Fibroblast of peridontal ligament (primary cell): ENCODE measurements around the gene NACA.
"Not testable (repeated sequence)": the region's sequence is repeated elsewhere in the genome, so short reads cannot be mapped to it uniquely, and the experiment has no call there.

Source experiments
- DNase-seq: peaks from one replicate; pipeline ENCODE4 v3.0.0-alpha.2; 2010; ENCODE audit errors: extremely low read depth

NACA gene

GRCh38 chr12:56724972-56725722 is at the start of gene NACA:
TSS of gene NACA (minus strand) at chr12:56725299. CDS start at chr12:56724521, 778 bp downstream.
- peak; percentile 97 for DNase-seq

GRCh38 chr12:56773113-56773512 is 48.0 kb upstream of the NACA start:
- no peak for DNase-seq

- no peak for DNase-seq
Observed at GRCh38 chr12:56772625-56773024, 47.5 kb upstream of the NACA start.

- no peak for DNase-seq
Observed at GRCh38 chr12:56769868-56770267, 44.8 kb upstream of the NACA start.

GRCh38 chr12:56768424-56768823 is 43.3 kb upstream of the NACA start:
- DNase-seq: no peak

GRCh38 chr12:56766535-56766934 is 41.4 kb upstream of the NACA start:
- no peak for DNase-seq

GRCh38 chr12:56763753-56764657 is 38.9 kb upstream of the NACA start:
- DNase-seq: peak; percentile 46

- DNase-seq: no peak
Observed at GRCh38 chr12:56761812-56762211, 36.7 kb upstream of the NACA start.

GRCh38 chr12:56760460-56760859 is 35.4 kb upstream of the NACA start:
- DNase-seq: no peak

GRCh38 chr12:56759263-56759908 is 34.3 kb upstream of the NACA start:
- DNase-seq: no peak

GRCh38 chr12:56758728-56759262 is 33.7 kb upstream of the NACA start:
- DNase-seq: no peak

- not testable (repeated sequence) for DNase-seq
Observed at GRCh38 chr12:56757971-56758370, 32.9 kb upstream of the NACA start.

- DNase-seq: no peak
Observed at GRCh38 chr12:56753566-56753965, 28.5 kb upstream of the NACA start.

GRCh38 chr12:56751712-56752598 is 26.9 kb upstream of the NACA start, which contains the start of gene PRIM1:
TSS of gene PRIM1 (minus strand) at chr12:56752323. CDS start at chr12:56752298, 25 bp downstream.
- peak; percentile 57 for DNase-seq

GRCh38 chr12:56750596-56750995 is 25.5 kb upstream of the NACA start:
- not testable (repeated sequence) for DNase-seq

- DNase-seq: no peak
Observed at GRCh38 chr12:56749853-56750252, 24.8 kb upstream of the NACA start.

GRCh38 chr12:56749359-56749758 is 24.3 kb upstream of the NACA start:
- DNase-seq: no peak

GRCh38 chr12:56728139-56728861 is 3.2 kb upstream of the NACA start:
- DNase-seq: no peak

- DNase-seq: not testable (repeated sequence)
Observed at GRCh38 chr12:56726196-56726675, 1.1 kb upstream of the NACA start.

GRCh38 chr12:56725723-56726102 is 614 bp upstream of the NACA start:
- peak; percentile 38 for DNase-seq
